HFF-Myc (cell line): ENCODE results near the gene DKK3.

Source experiments
- DNase-seq: peaks from one replicate; pipeline ENCODE4 v3.0.0-alpha.2; 2011; ENCODE audit warnings: low read depth; ENCODE audit errors: extremely low read depth
- H3K4me3 ChIP-seq: replicated peaks from 2 replicates; pipeline ENCODE4 v1.5.1; 2011; ENCODE audit warnings: low read depth, mild to moderate bottlenecking, control low read depth, low read length
- CTCF ChIP-seq: IDR thresholded peaks from 2 replicates; pipeline ENCODE4 v1.5.1; 2012; ENCODE audit warnings: mild to moderate bottlenecking, low read depth, low read length, control low read depth; ENCODE audit errors: missing control alignments

The DKK3 gene

GRCh38 chr11:11963842-11964773, 44.3 kb downstream of the DKK3 start:
- no peak for DNase-seq
- no peak overlapping the region for H3K4me3 ChIP-seq
- TF ChIP-seq CTCF: no peak

GRCh38 chr11:11963067-11963466, 45.4 kb downstream of the DKK3 start:
- H3K4me3 ChIP-seq: no peak overlapping the region
- DNase-seq: no peak
- TF ChIP-seq CTCF: no peak

GRCh38 chr11:11961399-11962028, 46.9 kb downstream of the DKK3 start:
- no peak overlapping the region for H3K4me3 ChIP-seq
- no peak for DNase-seq
- TF ChIP-seq CTCF: no peak

GRCh38 chr11:11960687-11961086, 47.7 kb downstream of the DKK3 start:
- DNase-seq: no peak
- H3K4me3 ChIP-seq: no peak overlapping the region
- TF ChIP-seq CTCF: no peak

- no peak for TF ChIP-seq CTCF
- DNase-seq: no peak
- no peak overlapping the region for H3K4me3 ChIP-seq
Measured at GRCh38 chr11:11959601-11960000, 48.8 kb downstream of the DKK3 start.

GRCh38 chr11:11958403-11959231, 49.8 kb downstream of the DKK3 start:
- TF ChIP-seq CTCF: no peak
- DNase-seq: no peak
- no peak overlapping the region for H3K4me3 ChIP-seq
